ENCODE measurements around the gene OR10A3.

OR10A3 gene

DNA sequence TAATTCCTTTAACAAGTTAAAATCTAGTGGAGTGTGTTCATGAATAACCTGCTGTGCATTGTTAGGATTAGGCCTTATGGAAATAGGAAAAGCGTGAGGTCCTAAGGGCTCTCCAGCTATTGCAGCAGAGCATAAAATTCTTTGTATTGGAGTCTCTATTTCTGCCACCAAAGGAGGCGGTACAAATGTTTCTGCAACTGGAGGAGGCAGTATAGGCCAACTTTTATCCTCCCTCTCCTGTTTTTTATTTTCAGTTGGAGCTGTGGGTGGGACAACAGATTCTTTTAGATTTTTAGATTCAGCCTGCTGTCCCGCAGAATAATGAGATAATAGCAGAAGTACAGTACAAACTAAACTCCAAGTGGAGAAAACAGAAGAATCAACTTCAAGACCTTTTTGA is 36.6 kb downstream of the OR10A3 start:
- no peak for DNase-seq (ENCODE audit: low read depth)
- peak; percentile 30 for TF ChIP-seq CTCF (IDR thresholded peaks at IDR 0.05; ENCODE audit: control insufficient read depth, extremely low read depth, insufficient read depth)
- no peak overlapping the region for H3K4me3 ChIP-seq (ENCODE audit: low read depth, low read length)

- H3K4me3 ChIP-seq (ENCODE audit: low read depth, low read length) = no peak overlapping the region
- TF ChIP-seq CTCF (IDR thresholded peaks at IDR 0.05; ENCODE audit: control insufficient read depth, extremely low read depth, insufficient read depth) = no peak
- DNase-seq (ENCODE audit: low read depth) = no peak
Observed at GRCh38 chr11:7903940-7904339, 37.6 kb downstream of the OR10A3 start.

DNA sequence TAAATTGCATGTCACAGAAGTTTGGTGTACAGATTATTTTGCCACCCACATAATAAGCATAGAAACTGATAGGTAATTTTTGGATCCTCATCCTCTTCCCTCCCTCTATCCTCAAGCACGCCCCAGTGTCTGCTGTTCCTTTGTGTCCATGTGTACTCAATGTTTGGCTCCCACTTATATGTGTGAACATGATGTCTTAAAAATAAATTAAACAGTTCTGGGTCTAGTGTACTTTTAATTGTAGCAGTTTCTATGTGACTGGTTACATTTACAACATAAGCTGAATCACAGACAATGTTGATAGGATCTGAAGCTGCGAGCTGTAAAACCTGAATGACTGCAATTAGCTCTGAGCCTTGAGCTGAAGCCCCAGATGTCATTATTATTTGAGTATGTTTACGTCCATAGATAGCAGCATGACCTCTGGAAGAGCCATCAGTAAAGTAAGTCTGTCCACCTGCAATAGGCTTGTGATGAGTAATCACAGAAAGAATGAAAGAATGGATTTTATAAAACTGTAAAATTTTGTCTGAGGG is 40.1 kb downstream of the OR10A3 start:
- peak; percentile 25 for DNase-seq (ENCODE audit: low read depth)
- no peak for TF ChIP-seq CTCF (IDR thresholded peaks at IDR 0.05; ENCODE audit: control insufficient read depth, extremely low read depth, insufficient read depth)
- no peak overlapping the region for H3K4me3 ChIP-seq (ENCODE audit: low read depth, low read length)

DNA sequence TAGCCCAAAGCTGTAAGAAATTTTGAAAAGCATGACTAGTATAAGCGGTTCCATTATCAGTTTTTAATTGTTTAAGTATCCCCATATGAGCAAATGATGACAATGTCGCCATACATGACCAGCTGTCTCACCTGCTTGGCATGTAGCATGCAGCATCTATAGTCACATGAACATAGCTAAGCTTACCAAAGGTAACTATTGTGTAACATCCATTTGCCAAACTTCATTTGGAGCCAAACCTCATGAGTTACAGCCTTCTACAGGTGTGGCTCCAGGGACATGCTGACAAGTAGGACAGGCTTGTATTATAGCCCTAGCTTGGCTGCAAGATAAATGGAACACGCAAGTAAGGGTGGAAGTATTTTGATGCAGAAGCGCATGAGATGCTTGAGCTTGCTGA is 40.8 kb downstream of the OR10A3 start:
- DNase-seq (ENCODE audit: low read depth) = no peak
- H3K4me3 ChIP-seq (ENCODE audit: low read depth, low read length) = no peak overlapping the region
- TF ChIP-seq CTCF (IDR thresholded peaks at IDR 0.05; ENCODE audit: control insufficient read depth, extremely low read depth, insufficient read depth) = no peak

GRCh38 chr11:7899418-7899817 is 42.1 kb downstream of the OR10A3 start:
- H3K4me3 ChIP-seq (ENCODE audit: low read depth, low read length) = no peak overlapping the region
- no peak for DNase-seq (ENCODE audit: low read depth)
- TF ChIP-seq CTCF (IDR thresholded peaks at IDR 0.05; ENCODE audit: control insufficient read depth, extremely low read depth, insufficient read depth) = no peak

DNA sequence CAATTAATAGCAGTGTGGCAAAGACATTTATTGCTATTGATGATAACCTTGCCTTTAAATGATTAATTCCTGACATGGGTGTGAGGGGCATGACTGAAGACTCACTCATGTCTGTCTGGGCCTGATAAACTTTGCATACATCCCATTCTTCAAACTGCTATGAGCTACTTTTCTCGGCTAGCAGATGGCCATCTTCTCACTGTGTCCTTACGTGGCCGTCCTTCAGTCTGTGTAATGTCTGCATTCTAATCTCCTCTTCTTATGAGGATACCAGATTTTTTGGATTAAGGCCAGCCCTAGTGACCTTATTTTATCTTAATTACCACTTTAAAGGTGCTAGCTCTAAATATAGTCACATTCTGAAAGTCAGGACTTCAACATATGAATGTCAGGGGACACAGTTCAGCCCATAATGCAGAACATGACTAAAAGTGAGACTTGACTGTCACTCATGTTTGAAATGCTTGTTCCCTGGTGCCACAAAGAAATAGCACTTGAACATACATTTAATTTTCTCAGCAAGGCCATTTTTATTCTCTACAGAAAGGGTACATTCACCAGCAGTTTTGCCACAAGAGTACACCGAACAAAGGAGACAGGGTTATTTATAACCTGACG is 42.7 kb downstream of the OR10A3 start:
- no peak for DNase-seq (ENCODE audit: low read depth)

More for the DNA sequence above, 42.7 kb downstream of the OR10A3 start:
- no peak for TF ChIP-seq CTCF (IDR thresholded peaks at IDR 0.05; ENCODE audit: control insufficient read depth, extremely low read depth, insufficient read depth)
- no peak overlapping the region for H3K4me3 ChIP-seq (ENCODE audit: low read depth, low read length)

Data from LNCaP clone FGC (cell line).